ENCODE measurements around the gene MAZ.
"Not testable (repeated sequence)": the region's sequence is repeated elsewhere in the genome, so short reads cannot be mapped to it uniquely, and the experiment has no call there.

MAZ gene

DNA sequence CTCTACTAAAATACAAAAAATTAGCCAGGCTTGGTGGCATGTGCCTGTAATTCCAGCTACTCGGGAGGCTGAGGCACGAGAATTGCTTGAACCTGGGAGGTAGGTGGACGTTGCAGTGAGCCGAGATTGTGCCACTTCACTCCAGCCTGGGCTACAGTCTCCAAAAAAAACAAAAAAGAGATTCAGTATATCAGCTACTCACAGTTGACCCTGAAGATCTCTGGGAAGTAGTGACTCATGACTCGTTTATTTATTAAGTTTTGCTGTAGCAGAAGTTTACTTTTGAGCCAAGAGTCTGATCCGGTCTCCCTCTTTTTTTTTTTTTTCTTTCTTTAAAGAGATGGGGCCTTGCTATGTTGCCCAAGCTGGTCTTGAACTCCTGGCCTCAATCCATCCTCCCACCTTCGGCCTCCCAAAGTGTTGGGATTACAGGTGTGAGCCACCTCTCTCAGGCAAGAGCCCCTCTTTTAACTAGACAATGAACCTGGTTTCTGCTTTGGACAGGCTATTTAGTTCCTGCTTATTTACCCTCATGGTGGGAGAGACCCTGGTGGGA is 18.3 kb downstream of the MAZ start:
- H3K4me1 ChIP-seq (ENCODE audit: control insufficient read depth, insufficient read depth, low read length), result peaks cover 59% of the 10 kb centered on the region
- no peak overlapping the region for H3K4me3 ChIP-seq (ENCODE audit: low read length)
- H3K9ac ChIP-seq (ENCODE audit: low read length), result peak overlapping the region; percentile 48
- H3K9me3 ChIP-seq (ENCODE audit: control insufficient read depth, low read length), result no peaks in the 10 kb centered on the region
- no peaks in the 10 kb centered on the region for H3K36me3 ChIP-seq (ENCODE audit: control insufficient read depth, insufficient read depth, low read length)
- no peaks in the 10 kb centered on the region for H3K27me3 ChIP-seq (ENCODE audit: control insufficient read depth, insufficient read depth, low read length)

DNA sequence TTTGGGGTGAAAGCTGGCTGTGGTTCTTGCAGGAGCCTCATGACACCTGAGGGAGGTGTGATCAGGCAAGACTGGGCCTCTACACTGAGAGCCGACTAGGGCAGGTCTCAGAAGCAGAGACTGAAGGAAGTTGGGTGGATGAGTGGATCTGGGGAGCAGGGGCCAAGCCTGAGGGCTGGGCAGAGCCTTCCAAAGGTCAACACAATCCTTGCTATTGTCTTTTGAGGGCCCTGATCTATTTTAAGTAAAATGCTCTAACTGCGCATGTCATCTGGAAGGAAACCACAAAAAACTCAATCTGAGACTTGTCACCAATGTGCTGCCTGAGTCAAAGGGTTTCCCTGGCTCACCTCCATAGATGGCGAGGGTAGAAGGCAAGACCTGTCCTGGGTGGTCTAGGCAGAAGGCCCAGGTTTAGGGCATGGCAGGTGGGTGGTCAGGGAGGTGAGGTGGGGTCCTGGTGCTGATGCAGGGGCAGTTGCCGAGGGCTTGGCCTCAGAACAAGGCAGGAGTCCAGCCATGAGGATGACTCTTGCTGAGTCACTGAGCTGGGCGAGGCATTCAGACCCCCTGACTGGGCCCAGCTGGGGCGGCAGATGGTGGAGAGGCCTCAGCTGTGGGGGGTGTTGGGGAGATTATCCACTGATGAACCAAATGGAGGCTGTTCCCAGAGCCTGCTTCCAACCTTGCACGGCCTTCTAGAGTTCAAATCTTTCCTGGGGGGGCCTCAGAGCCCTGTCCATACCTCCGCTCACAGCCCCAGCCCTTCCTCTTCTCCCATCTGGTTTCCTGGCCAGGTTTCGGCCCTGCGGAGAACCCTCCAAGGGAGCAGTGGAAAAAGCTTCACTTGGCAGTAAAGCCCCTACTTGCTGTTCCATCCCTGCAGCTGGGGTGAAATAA is 19.1 kb downstream of the MAZ start:
- H3K9ac ChIP-seq (ENCODE audit: low read length), result peak overlapping the region; percentile 48
- peaks cover 59% of the 10 kb centered on the region for H3K4me1 ChIP-seq (ENCODE audit: control insufficient read depth, insufficient read depth, low read length)
- no peaks in the 10 kb centered on the region for H3K9me3 ChIP-seq (ENCODE audit: control insufficient read depth, low read length)
- no peak overlapping the region for H3K4me3 ChIP-seq (ENCODE audit: low read length)
- no peaks in the 10 kb centered on the region for H3K27me3 ChIP-seq (ENCODE audit: control insufficient read depth, insufficient read depth, low read length)
- peaks cover 4% of the 10 kb centered on the region for H3K36me3 ChIP-seq (ENCODE audit: control insufficient read depth, insufficient read depth, low read length)

DNA sequence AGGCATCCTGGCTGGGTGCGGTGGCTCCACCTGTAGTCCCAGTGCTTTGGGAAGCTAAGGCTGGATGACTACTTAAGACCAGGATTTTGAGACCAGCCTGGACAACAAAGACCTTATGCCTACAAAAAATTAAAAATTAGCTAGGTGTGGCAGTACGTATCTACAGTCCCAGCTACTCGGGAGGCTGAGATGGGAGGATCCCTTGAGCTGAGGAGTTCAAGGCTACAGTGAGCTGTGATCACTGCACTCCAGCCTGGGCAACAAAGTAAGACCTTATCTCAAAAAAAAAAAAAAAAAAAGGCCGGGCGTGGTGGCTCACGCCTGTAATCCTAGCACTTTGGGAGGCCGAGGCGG is 20.0 kb downstream of the MAZ start:
- Histone ChIP-seq H3K4me1 (ENCODE audit: control insufficient read depth, insufficient read depth, low read length) (peaks cover 59% of the 10 kb centered on the region), H3K9ac (ENCODE audit: low read length) (no peak overlapping the region), H3K9me3 (ENCODE audit: control insufficient read depth, low read length) (no peaks in the 10 kb centered on the region), H3K36me3 (ENCODE audit: control insufficient read depth, insufficient read depth, low read length) (peaks cover 10% of the 10 kb centered on the region), H3K4me3 (ENCODE audit: low read length) (no peak overlapping the region), H3K27me3 (ENCODE audit: control insufficient read depth, insufficient read depth, low read length) (no peaks in the 10 kb centered on the region)

DNA sequence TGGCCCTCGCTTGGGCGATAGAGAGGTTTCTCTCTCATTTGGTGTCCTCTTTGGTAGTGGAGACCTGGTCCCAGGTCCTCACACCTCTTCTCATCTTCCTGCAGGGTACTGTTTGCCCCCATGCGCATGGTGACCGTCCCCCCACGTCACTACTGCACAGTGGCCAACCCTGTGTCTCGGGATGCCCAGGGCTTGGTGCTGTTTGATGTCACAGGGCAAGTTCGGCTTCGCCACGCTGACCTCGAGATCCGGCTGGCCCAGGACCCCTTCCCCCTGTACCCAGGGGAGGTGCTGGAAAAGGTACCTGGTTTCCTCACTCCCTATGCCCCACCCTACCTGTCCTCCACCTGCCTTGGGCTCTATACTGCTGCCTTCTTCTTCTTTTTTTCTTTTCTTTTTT is 24.4 kb downstream of the MAZ start:
- Histone ChIP-seq H3K4me1 (ENCODE audit: control insufficient read depth, insufficient read depth, low read length) (peaks cover 14% of the 10 kb centered on the region), H3K9ac (ENCODE audit: low read length) (no peak overlapping the region), H3K27me3 (ENCODE audit: control insufficient read depth, insufficient read depth, low read length) (no peaks in the 10 kb centered on the region), H3K9me3 (ENCODE audit: control insufficient read depth, low read length) (no peaks in the 10 kb centered on the region), H3K36me3 (ENCODE audit: control insufficient read depth, insufficient read depth, low read length) (peaks cover 25% of the 10 kb centered on the region), H3K4me3 (ENCODE audit: low read length) (no peak overlapping the region)

DNA sequence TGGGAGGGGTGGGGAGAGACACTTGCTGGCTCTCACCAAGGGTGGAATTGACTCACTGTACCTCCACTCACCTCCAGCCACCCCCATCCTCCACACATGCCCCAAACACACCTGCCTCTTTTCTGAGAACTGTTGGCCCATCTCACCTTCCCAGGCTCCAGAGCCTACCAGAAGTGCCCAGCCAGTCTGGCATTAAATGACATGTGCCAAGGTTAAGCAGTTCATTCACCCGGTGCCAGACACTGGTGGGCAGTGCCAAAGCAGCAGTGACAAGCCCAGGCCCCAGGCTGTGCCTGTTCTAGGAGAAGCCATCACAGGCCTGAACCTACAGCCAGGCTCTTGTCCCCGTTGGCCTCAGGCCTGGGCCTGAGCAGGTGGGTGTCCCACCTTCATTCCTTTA is 25.2 kb downstream of the MAZ start:
- H3K4me1 ChIP-seq (ENCODE audit: control insufficient read depth, insufficient read depth, low read length), result peaks cover 7% of the 10 kb centered on the region
- peaks cover 25% of the 10 kb centered on the region for H3K36me3 ChIP-seq (ENCODE audit: control insufficient read depth, insufficient read depth, low read length)
- no peaks in the 10 kb centered on the region for H3K27me3 ChIP-seq (ENCODE audit: control insufficient read depth, insufficient read depth, low read length)
- H3K9ac ChIP-seq (ENCODE audit: low read length), result no peak overlapping the region
- H3K4me3 ChIP-seq (ENCODE audit: low read length), result no peak overlapping the region
- no peaks in the 10 kb centered on the region for H3K9me3 ChIP-seq (ENCODE audit: control insufficient read depth, low read length)

DNA sequence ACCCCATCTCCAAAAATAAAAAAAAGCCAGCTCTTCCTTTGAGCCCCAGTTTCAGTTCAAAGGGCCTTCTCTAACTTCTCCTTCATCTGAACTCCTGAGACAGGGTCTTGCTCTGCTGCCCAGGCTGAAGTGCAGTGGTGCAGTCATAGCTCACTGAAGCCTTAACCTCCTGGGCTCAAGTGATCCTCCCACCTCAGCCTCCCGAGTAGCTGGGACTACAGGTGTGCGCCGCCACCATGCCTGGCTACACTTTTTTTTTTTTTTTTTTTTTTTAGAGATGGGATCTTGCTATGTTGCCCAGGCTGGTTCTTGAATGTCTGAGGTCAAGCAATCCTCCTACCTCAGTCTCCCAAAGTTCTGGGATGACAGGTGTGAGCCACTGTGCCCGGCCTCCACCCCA is 26.9 kb downstream of the MAZ start:
- not testable (repeated sequence) for H3K9ac ChIP-seq (ENCODE audit: low read length); H3K9me3 ChIP-seq (ENCODE audit: control insufficient read depth, low read length); H3K4me1 ChIP-seq (ENCODE audit: control insufficient read depth, insufficient read depth, low read length); H3K4me3 ChIP-seq (ENCODE audit: low read length); H3K27me3 ChIP-seq (ENCODE audit: control insufficient read depth, insufficient read depth, low read length)
- peaks cover 25% of the 10 kb centered on the region for H3K36me3 ChIP-seq (ENCODE audit: control insufficient read depth, insufficient read depth, low read length)

DNA sequence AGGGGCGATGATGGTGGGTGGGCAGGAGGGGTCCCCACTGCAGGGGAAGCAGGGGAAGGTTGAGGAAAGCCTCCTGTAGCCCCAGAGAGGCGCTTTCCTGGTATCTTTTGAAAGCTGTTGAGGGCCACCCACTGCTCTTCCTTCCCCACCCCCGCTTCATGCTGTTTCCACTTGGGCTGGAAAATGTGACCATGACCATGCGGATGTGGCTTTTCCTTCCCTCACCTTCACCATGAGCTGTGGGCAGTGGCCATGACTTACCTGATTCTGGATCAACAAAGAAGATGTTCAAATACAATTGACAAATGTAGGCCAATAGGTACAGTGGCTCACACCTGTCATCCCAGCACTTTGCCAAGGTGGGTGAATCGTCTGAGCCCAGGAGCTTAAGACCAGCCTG is 27.8 kb downstream of the MAZ start:
- Histone ChIP-seq H3K9me3 (ENCODE audit: control insufficient read depth, low read length) (no peaks in the 10 kb centered on the region), H3K4me3 (ENCODE audit: low read length) (no peak overlapping the region), H3K36me3 (ENCODE audit: control insufficient read depth, insufficient read depth, low read length) (peaks cover 25% of the 10 kb centered on the region), H3K9ac (ENCODE audit: low read length) (no peak overlapping the region), H3K4me1 (ENCODE audit: control insufficient read depth, insufficient read depth, low read length) (no peaks in the 10 kb centered on the region), H3K27me3 (ENCODE audit: control insufficient read depth, insufficient read depth, low read length) (no peaks in the 10 kb centered on the region)

DNA sequence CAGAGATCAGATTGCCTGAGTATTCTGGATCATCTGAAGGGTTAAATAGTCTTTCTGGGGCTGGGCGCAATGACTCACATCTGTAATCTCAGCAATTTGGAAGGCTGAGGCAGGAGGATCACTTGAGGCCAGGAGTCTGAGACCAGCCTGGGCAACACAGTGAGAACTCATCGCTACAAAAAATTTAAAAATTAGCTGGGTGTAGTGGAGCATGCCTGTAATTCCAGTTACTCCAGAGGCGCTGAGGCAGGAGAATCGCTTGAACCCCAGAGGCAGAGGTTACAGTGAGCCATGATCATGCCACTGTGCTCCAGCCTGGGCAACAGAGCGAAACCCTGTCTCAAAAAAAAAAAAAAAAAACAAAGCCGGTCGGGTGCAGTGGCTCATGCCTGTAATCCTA is 29.6 kb downstream of the MAZ start:
- no peak overlapping the region for H3K9ac ChIP-seq (ENCODE audit: low read length)
- no peaks in the 10 kb centered on the region for H3K9me3 ChIP-seq (ENCODE audit: control insufficient read depth, low read length)
- no peaks in the 10 kb centered on the region for H3K4me1 ChIP-seq (ENCODE audit: control insufficient read depth, insufficient read depth, low read length)
- no peak overlapping the region for H3K4me3 ChIP-seq (ENCODE audit: low read length)
- peaks cover 22% of the 10 kb centered on the region for H3K36me3 ChIP-seq (ENCODE audit: control insufficient read depth, insufficient read depth, low read length)
- H3K27me3 ChIP-seq (ENCODE audit: control insufficient read depth, insufficient read depth, low read length), result no peaks in the 10 kb centered on the region

DNA sequence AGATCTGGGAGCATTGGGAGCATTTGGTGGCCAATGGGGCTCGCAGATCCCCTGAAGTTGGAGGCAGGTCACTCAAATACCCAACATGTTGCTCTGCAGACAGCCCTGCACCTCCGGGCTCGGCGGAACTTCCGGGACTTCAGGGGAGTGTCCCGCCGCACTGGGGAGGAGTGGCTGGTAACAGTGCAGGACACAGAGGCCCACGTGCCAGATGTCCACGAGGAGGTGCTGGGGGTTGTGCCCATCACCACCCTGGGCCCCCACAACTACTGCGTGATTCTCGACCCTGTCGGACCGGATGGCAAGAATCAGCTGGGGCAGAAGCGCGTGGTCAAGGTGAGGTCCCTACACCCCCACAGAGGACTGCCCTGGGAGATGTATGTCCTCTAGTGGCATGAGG is 30.3 kb downstream of the MAZ start:
- Histone ChIP-seq H3K27me3 (ENCODE audit: control insufficient read depth, insufficient read depth, low read length) (no peaks in the 10 kb centered on the region), H3K9me3 (ENCODE audit: control insufficient read depth, low read length) (no peaks in the 10 kb centered on the region), H3K9ac (ENCODE audit: low read length) (no peak overlapping the region), H3K36me3 (ENCODE audit: control insufficient read depth, insufficient read depth, low read length) (peaks cover 27% of the 10 kb centered on the region), H3K4me3 (ENCODE audit: low read length) (no peak overlapping the region), H3K4me1 (ENCODE audit: control insufficient read depth, insufficient read depth, low read length) (no peaks in the 10 kb centered on the region)

DNA sequence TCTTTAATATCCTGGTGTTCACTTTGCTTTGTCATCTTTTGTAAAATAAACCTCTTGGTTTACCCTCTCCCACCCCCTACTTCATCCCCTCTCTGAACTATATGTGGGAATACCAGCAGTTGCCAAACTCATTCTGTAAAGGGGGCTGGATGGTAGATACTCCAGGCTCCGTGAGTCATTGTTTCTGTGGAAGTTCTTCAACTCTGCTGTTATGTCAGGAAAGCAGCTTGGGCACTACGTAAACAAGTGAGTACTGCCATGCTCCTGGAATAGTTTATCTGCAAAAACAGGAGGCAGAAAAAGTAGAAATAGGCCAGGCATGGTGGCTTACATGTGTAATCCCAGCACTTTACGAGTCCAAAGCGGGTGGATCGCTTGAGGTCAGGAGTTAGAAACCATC is 31.5 kb downstream of the MAZ start:
- Histone ChIP-seq H3K36me3 (ENCODE audit: control insufficient read depth, insufficient read depth, low read length) (peaks cover 27% of the 10 kb centered on the region), H3K4me3 (ENCODE audit: low read length) (no peak overlapping the region), H3K4me1 (ENCODE audit: control insufficient read depth, insufficient read depth, low read length) (no peaks in the 10 kb centered on the region), H3K9me3 (ENCODE audit: control insufficient read depth, low read length) (no peaks in the 10 kb centered on the region), H3K9ac (ENCODE audit: low read length) (no peak overlapping the region), H3K27me3 (ENCODE audit: control insufficient read depth, insufficient read depth, low read length) (no peaks in the 10 kb centered on the region)

DNA sequence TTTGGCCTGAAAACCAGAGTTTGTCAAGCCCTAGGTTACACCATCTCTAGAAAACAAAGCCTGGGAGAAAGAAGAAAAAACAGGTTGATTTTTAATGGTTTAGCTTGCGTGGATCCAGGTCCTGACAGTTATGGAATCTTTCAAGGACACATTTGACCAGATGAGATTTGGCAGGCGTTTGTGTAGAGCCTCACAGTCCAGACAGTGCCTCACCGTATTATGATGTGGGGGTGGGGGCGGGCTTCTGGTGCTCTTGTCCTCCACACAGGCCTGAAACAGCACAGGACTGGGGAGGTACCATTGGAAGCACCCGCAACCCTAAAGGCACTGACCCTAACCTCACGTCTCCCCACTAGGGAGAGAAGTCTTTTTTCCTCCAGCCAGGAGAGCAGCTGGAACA is 33.5 kb downstream of the MAZ start:
- Histone ChIP-seq H3K36me3 (ENCODE audit: control insufficient read depth, insufficient read depth, low read length) (peaks cover 22% of the 10 kb centered on the region), H3K9me3 (ENCODE audit: control insufficient read depth, low read length) (no peaks in the 10 kb centered on the region), H3K9ac (ENCODE audit: low read length) (no peak overlapping the region), H3K4me1 (ENCODE audit: control insufficient read depth, insufficient read depth, low read length) (no peaks in the 10 kb centered on the region), H3K27me3 (ENCODE audit: control insufficient read depth, insufficient read depth, low read length) (no peaks in the 10 kb centered on the region), H3K4me3 (ENCODE audit: low read length) (no peak overlapping the region)

DNA sequence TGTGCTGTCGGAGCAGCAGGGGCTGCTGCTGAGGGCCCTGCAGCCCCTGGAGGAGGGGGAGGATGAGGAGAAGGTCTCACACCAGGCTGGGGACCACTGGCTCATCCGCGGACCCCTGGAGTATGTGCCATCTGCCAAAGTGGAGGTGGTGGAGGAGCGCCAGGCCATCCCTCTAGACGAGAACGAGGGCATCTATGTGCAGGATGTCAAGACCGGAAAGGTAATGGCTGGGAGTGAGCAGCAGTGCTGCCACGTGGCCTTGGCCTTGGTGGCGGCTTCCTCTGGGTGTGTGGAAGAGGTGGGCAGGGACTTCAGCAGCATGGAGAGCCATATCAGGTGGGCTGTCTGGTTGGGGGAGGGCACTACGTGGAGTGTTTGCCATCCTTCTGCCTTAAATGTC is 33.9 kb downstream of the MAZ start:
- no peak overlapping the region for H3K4me3 ChIP-seq (ENCODE audit: low read length)
- H3K36me3 ChIP-seq (ENCODE audit: control insufficient read depth, insufficient read depth, low read length), result peaks cover 23% of the 10 kb centered on the region
- no peaks in the 10 kb centered on the region for H3K9me3 ChIP-seq (ENCODE audit: control insufficient read depth, low read length)
- H3K27me3 ChIP-seq (ENCODE audit: control insufficient read depth, insufficient read depth, low read length), result no peaks in the 10 kb centered on the region
- no peak overlapping the region for H3K9ac ChIP-seq (ENCODE audit: low read length)
- H3K4me1 ChIP-seq (ENCODE audit: control insufficient read depth, insufficient read depth, low read length), result no peaks in the 10 kb centered on the region
